K562 (cell line): ENCODE measurements around the gene BCAN. TPM values are rescaled to one million over a fixed set of nuclear protein-coding genes. Genes with fewer than 3 reads are reported as not detected.
A peak's percentile ranks its signal among the peaks of the same experiment; 100 is the strongest.

ENCODE experiments used
- ATAC-seq: fragments of 200-7000 bp; cut with Tn5 transposase; 3 replicates; pipeline ENCODE4 v1.9.1; 2020; ENCODE audit warnings: moderate library complexity
- BruUV-seq: library from RNA; stranded (reverse); fragments of 400-500 nt; replicated peaks from 2 replicates; lab custom pipeline; 2021; lab: Mats Ljungman, UMichigan
- CTCF ChIA-PET: fragments of 300-600 bp; formaldehyde crosslinking; extraction: SDS; loops from one replicate; lab custom pipeline; 2021; ENCODE audit warnings: low intra/inter-chr PET ratio; lab: Yijun Ruan, JAX
- POLR2A ChIA-PET: fragments of 300-600, 350-650 bp; sonication (Branson Sonifier 250); formaldehyde crosslinking; extraction: SDS; loops from one replicate; lab custom pipeline; 2021; ENCODE audit warnings: antibody characterized with exemption, inconsistent platforms; lab: Yijun Ruan, JAX
- DNase-seq, 4 experiments: peaks; one replicate each; pipeline versions ENCODE4 v3.0.0 to v3.0.0-alpha.2; 2011 to 2018; ENCODE audit warnings: low spot score in 3 of 4, mixed read lengths in 3 of 4; ENCODE audit errors: extremely low read depth in 1 of 4
- FAIRE-seq: peaks from 2 replicates; lab custom pipeline; 2011; peaks lifted over from hg19 to GRCh38; lab: Jason Lieb, UNC
- H2AFZ ChIP-seq: 2 replicates; pipeline ENCODE4 v1.6.0; 2011; ENCODE audit warnings: low read depth, low read length, control low read depth, inconsistent platforms
- H3K27ac ChIP-seq: fragments of 200-600 bp; 3 replicates; pipeline ENCODE4 v1.8.0; 2011; ENCODE audit warnings: low read depth, mild to moderate bottlenecking, control low read depth, inconsistent platforms, low read length, moderate library complexity, mixed read lengths; ENCODE audit errors: extremely low read depth
- H3K27me3 ChIP-seq, 2 experiments: fragments of 300-600 bp in 1 of 2; 2 replicates in 1 of 2; 3 replicates in 1 of 2; pipeline versions ENCODE4 v1.6.0 to v1.8.0; 2011; ENCODE audit warnings: inconsistent platforms in 2 of 2, low read length in 2 of 2, mild to moderate bottlenecking in 1 of 2, mixed read lengths in 1 of 2, moderate library complexity in 1 of 2; ENCODE audit not compliant: control insufficient read depth in 2 of 2, insufficient read depth in 2 of 2
- H3K36me3 ChIP-seq: fragments of 300-600 bp; 3 replicates; pipeline ENCODE4 v1.8.0; 2011; ENCODE audit warnings: mild to moderate bottlenecking, low read length, inconsistent platforms; ENCODE audit not compliant: control insufficient read depth, insufficient read depth
- H3K4me1 ChIP-seq, 2 experiments: fragments of 200-600 bp in 1 of 2; replicated peaks in 1 of 2; 2 replicates in 1 of 2; 3 replicates in 1 of 2; pipeline versions ENCODE4 v1.5.1 to v1.8.0; 2011; ENCODE audit warnings: inconsistent platforms in 2 of 2, low read length in 2 of 2, mild to moderate bottlenecking in 1 of 2, mixed read lengths in 1 of 2, moderate library complexity in 1 of 2; ENCODE audit not compliant: control insufficient read depth in 2 of 2, insufficient read depth in 2 of 2
- H3K4me2 ChIP-seq: 2 replicates; pipeline ENCODE4 v1.6.1; 2011; ENCODE audit warnings: low read length, control low read depth, inconsistent platforms, mixed read lengths; ENCODE audit not compliant: insufficient read depth
- H3K4me3 ChIP-seq: fragments of 200-600 bp; sonication (generic), shearing (Covaris generic); 2 replicates; pipeline ENCODE4 v1.5.1; 2016; ENCODE audit warnings: control low read depth, inconsistent platforms
- H3K79me2 ChIP-seq: fragments of 200-600 bp; 3 replicates; pipeline ENCODE4 v1.8.0; 2011; ENCODE audit warnings: low read length, inconsistent platforms; ENCODE audit not compliant: control insufficient read depth, insufficient read depth
- H3K9ac ChIP-seq, 2 experiments: 2 replicates each; pipeline versions ENCODE4 v1.6.0 to v1.6.1; 2011; ENCODE audit warnings: low read depth in 2 of 2, low read length in 2 of 2, control low read depth in 1 of 2, inconsistent platforms in 1 of 2, mild to moderate bottlenecking in 1 of 2, mixed read lengths in 1 of 2; ENCODE audit not compliant: insufficient read depth in 1 of 2
- H3K9me1 ChIP-seq: one replicate; pipeline ENCODE4 v1.6.0; 2011; ENCODE audit warnings: inconsistent platforms, mild to moderate bottlenecking, low read length, moderate library complexity; ENCODE audit not compliant: control insufficient read depth, insufficient read depth
- H3K9me3 ChIP-seq: replicated peaks from 2 replicates; pipeline ENCODE4 v1.5.1; 2011; ENCODE audit warnings: low read depth, low read length, inconsistent platforms; ENCODE audit not compliant: control insufficient read depth, insufficient read depth
- H4K20me1 ChIP-seq: replicated peaks from 2 replicates; pipeline ENCODE4 v1.6.1; 2011; ENCODE audit warnings: low read length, inconsistent platforms, mixed read lengths; ENCODE audit not compliant: control insufficient read depth, insufficient read depth
- ELF2 ChIP-seq: fragments of 250-450 bp; sonication (Bioruptor Pico); IDR thresholded peaks from 2 replicates; pipeline ENCODE4 v1.5.0; 2021; ENCODE audit warnings: mild to moderate bottlenecking
- NCOA6 ChIP-seq: fragments of 450-650 bp; IDR thresholded peaks from 2 replicates; pipeline ENCODE4 v1.6.1; 2017; ENCODE audit warnings: mild to moderate bottlenecking
- RAD21 ChIP-seq, 2 experiments: fragments of 250-450 bp in 1 of 2; fragments of 450-650 bp in 1 of 2; sonication (Bioruptor Pico) in 1 of 2; formaldehyde crosslinking in 1 of 2; IDR thresholded peaks in 1 of 2; conservative IDR thresholded peaks in 1 of 2; 2 replicates each; pipeline versions ENCODE4 v1.4.0 to v1.8.0; 2020 to 2022; ENCODE audit warnings: mild to moderate bottlenecking in 2 of 2, moderate library complexity in 1 of 2
- SIN3B ChIP-seq: fragments of 450-650 bp; IDR thresholded peaks from 2 replicates; pipeline ENCODE4 v1.6.1; 2017; ENCODE audit warnings: low read depth, mild to moderate bottlenecking, moderate library complexity
- ZNF197 ChIP-seq: fragments of 200-800 bp; sonication (Bioruptor generic); IDR thresholded peaks from 2 replicates; pipeline ENCODE4 v1.6.1; 2016; ENCODE audit warnings: low read depth, missing genetic modification characterization, missing compliant biosample characterization
- ZNF764 ChIP-seq: fragments of 250-450 bp; sonication (Bioruptor Pico); IDR thresholded peaks from 2 replicates; pipeline ENCODE4 v1.4.0; 2020; ENCODE audit warnings: low read depth, mild to moderate bottlenecking, moderate library complexity
- WGBS: fragments of 100-300 bp; shearing (Covaris generic); methylation state at CpG from one replicate; pipeline ENCODE4 v1.1.6; 2016; ENCODE audit warnings: low coverage, mixed read lengths; ENCODE audit not compliant: insufficient coverage; ENCODE audit errors: missing lambda C conversion rate; 5-methylcytosine and 5-hydroxymethylcytosine counted together
- in situ Hi-C: fragments of 300-500 bp; cut with MboI; formaldehyde crosslinking; loops from 4 replicates; pipeline ENCODE4 v1.15.0; 2018; ENCODE audit warnings: inconsistent platforms, mixed read lengths
- intact Hi-C: fragments of 100-400 bp; cut with micrococcal nuclease; formaldehyde crosslinking; loops from 2 replicates; pipeline ENCODE4 v1.14.2; 2022
- polyA plus RNA-seq, 8 experiments: library from polyadenylated mRNA; depleted of rRNA in 4 of 8; stranded (reverse) in 5 of 8; unstranded in 3 of 8; fragments of >200 nt; fragmentation: Nextera tagmentation in 2 of 8; fragmentation: Illumina TruSeq in 1 of 8; extraction: Ambion mirVana in 2 of 8; extraction: Trizol in 1 of 8; gene quantifications; 2 replicates each; pipeline versions ENCODE4 v1.2.1 to v1.2.3, GENCODE V29; 2011 to 2014; ENCODE audit warnings: inconsistent platforms in 1 of 8, missing spikeins in 1 of 8
- total RNA-seq, 7 experiments: library from RNA; depleted of rRNA in 6 of 7; stranded (reverse); fragments of >200 nt in 6 of 7; fragmentation: Illumina TruSeq in 2 of 7; extraction: Trizol in 2 of 7; gene quantifications; 2 replicates each; pipeline versions ENCODE4 v1.2.1 to v1.2.3, GENCODE V29; 2011 to 2021; ENCODE audit warnings: low replicate concordance in 1 of 7
- TF ChIP-seq, protein P1 (sequence below): fragments of 450-650 bp; formaldehyde crosslinking; IDR thresholded peaks from 2 replicates; pipeline ENCODE4 v1.4.0; 2022; ENCODE audit warnings: mild to moderate bottlenecking, moderate library complexity
- TF ChIP-seq, protein P2 (sequence below): fragments of 250-450 bp; sonication (Bioruptor Pico); IDR thresholded peaks from 2 replicates; pipeline ENCODE4 v1.8.0; 2022; ENCODE audit warnings: moderate library complexity, mild to moderate bottlenecking, inconsistent platforms
- TF ChIP-seq, protein P3 (sequence below): fragments of 450-650 bp; IDR thresholded peaks from 2 replicates; pipeline ENCODE4 v1.6.1; 2016; ENCODE audit warnings: missing biosample characterization, missing genetic modification characterization
- TF ChIP-seq, protein P4 (sequence below): sonication (generic); formaldehyde crosslinking; IDR thresholded peaks from 2 replicates; pipeline ENCODE4 v1.9.0; 2022; ENCODE audit warnings: mild to moderate bottlenecking, missing genetic modification reagents
- TF ChIP-seq, protein P5 (sequence below): fragments of 450-650 bp; IDR thresholded peaks from 2 replicates; pipeline ENCODE4 v1.6.1; 2018; ENCODE audit not compliant: partially characterized antibody

Gene BCAN
- total and polyA plus RNA-seq, 9 of the 15 experiments (the other 6 are each of a cell fraction or from before 2014, with no cell fraction given): 0.04 to 0.33 (median 0.14) TPM; not detected in 5

DNA sequence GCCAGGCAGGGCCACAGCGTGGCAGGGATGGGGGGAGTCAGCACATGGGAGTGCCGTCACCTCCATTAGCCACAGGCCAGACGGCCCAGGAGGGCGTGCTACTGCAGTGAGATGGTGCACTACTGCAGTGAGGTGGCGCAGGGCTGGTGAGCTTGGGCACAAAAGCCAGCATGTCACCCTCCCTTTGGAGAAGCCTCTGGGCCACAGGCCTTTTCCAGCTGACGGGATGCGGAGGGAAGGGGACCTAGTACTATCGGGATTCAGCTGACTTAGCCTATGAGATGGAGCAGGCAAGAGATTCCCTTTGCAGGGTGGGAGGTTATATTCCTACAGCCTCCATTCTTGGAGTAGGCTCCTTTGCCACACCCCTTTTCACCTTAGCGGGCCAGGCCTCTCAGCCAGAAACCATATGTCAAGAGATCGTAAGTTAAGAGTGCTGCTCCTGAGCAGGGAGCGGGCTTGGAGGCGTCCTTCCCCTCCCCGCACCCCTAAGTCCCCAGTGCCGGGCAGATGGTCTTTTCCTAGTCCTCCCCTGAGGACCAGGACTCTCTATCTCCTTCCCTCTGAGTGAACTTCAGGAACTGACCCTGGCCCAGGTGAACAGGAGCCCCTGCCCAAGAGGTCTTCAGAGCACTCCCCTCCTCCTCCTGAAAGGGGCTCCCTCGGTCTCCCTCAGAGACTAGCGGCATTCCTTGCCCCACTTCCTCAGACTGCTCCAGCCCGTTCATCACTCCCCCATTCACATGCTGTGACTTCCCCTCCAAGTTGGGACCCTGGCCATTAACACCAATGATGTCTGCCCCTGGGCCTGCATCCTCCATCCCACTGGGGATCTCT, 27.1 kb downstream of the BCAN start:
- H3K9me3 ChIP-seq: no peaks in the 10 kb centered on the region
- no peaks in the 10 kb centered on the region for H3K27me3 ChIP-seq
- DNase-seq (peak in 1 of 4 experiments; percentile 30), ATAC-seq (peak; percentile 22; the same call in 2 of the 3 replicates), FAIRE-seq (peak; percentile 66)
- intact Hi-C loops: no loop called here
- H3K79me2 ChIP-seq: no peaks in the 10 kb centered on the region
- no peaks in the 10 kb centered on the region for H3K36me3 ChIP-seq
- in situ Hi-C loops: no loop called here
- peak overlapping the region in 1 of 2 experiments; percentile 68; a peak in 2 of 4 replicates for H3K9ac ChIP-seq
- no peak overlapping the region for H3K4me3 ChIP-seq
- WGBS: 69% methylated on average over 11 of the region's 17 CpGs
- H4K20me1 ChIP-seq: no peaks in the 10 kb centered on the region
- no peaks in the 10 kb centered on the region for H3K9me1 ChIP-seq
- H3K4me1 ChIP-seq: peaks cover 27 to 73% of the 10 kb centered on the region in 2 experiments
- CTCF ChIA-PET: no interaction called here
- no peak overlapping the region for H3K4me2 ChIP-seq
- BruUV-seq: no TSS peak
- H3K27ac ChIP-seq: no peak overlapping the region
- H2AFZ ChIP-seq: no peak overlapping the region
- POLR2A ChIA-PET: interaction anchor here (0.7 kb wide), 1 partner anchor 75 kb away, joined by 3 read pairs; no protein-coding TSS in a partner anchor
- TF ChIP-seq, protein P1, sequence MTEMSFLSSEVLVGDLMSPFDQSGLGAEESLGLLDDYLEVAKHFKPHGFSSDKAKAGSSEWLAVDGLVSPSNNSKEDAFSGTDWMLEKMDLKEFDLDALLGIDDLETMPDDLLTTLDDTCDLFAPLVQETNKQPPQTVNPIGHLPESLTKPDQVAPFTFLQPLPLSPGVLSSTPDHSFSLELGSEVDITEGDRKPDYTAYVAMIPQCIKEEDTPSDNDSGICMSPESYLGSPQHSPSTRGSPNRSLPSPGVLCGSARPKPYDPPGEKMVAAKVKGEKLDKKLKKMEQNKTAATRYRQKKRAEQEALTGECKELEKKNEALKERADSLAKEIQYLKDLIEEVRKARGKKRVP (CRISPR knock-in tag): no peak
- TF ChIP-seq ZNF197 (CRISPR knock-in tag) (no peak), RAD21 (CRISPR knock-in tag; conservative IDR thresholded peaks at IDR 0.05 in 1 of 2, IDR thresholded peaks at IDR 0.05 in 1 of 2) (no peak), NCOA6 (no peak), ZNF764 (CRISPR knock-in tag) (no peak), ELF2 (CRISPR knock-in tag) (no peak), SIN3B (no peak)
- TF ChIP-seq, protein P2, sequence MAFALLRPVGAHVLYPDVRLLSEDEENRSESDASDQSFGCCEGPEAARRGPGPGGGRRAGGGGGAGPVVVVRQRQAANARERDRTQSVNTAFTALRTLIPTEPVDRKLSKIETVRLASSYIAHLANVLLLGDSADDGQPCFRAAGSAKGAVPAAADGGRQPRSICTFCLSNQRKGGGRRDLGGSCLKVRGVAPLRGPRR (CRISPR knock-in tag): no peak
- TF ChIP-seq, protein P3, sequence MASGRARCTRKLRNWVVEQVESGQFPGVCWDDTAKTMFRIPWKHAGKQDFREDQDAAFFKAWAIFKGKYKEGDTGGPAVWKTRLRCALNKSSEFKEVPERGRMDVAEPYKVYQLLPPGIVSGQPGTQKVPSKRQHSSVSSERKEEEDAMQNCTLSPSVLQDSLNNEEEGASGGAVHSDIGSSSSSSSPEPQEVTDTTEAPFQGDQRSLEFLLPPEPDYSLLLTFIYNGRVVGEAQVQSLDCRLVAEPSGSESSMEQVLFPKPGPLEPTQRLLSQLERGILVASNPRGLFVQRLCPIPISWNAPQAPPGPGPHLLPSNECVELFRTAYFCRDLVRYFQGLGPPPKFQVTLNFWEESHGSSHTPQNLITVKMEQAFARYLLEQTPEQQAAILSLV: no peak
- TF ChIP-seq, protein P4, sequence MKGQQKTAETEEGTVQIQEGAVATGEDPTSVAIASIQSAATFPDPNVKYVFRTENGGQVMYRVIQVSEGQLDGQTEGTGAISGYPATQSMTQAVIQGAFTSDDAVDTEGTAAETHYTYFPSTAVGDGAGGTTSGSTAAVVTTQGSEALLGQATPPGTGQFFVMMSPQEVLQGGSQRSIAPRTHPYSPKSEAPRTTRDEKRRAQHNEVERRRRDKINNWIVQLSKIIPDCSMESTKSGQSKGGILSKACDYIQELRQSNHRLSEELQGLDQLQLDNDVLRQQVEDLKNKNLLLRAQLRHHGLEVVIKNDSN (CRISPR knock-in tag): 0 out of 2 replicates have a peak, but pooled peaks have one; percentile 43
- TF ChIP-seq, protein P5, sequence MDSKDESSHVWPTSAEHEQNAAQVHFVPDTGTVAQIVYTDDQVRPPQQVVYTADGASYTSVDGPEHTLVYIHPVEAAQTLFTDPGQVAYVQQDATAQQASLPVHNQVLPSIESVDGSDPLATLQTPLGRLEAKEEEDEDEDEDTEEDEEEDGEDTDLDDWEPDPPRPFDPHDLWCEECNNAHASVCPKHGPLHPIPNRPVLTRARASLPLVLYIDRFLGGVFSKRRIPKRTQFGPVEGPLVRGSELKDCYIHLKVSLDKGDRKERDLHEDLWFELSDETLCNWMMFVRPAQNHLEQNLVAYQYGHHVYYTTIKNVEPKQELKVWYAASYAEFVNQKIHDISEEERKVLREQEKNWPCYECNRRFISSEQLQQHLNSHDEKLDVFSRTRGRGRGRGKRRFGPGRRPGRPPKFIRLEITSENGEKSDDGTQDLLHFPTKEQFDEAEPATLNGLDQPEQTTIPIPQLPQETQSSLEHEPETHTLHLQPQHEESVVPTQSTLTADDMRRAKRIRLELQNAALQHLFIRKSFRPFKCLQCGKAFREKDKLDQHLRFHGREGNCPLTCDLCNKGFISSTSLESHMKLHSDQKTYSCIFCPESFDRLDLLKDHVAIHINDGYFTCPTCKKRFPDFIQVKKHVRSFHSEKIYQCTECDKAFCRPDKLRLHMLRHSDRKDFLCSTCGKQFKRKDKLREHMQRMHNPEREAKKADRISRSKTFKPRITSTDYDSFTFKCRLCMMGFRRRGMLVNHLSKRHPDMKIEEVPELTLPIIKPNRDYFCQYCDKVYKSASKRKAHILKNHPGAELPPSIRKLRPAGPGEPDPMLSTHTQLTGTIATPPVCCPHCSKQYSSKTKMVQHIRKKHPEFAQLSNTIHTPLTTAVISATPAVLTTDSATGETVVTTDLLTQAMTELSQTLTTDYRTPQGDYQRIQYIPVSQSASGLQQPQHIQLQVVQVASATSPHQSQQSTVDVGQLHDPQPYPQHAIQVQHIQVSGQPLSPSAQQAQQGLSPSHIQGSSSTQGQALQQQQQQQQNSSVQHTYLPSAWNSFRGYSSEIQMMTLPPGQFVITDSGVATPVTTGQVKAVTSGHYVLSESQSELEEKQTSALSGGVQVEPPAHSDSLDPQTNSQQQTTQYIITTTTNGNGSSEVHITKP: peak; percentile 62
